ENCODE data around the gene DOCK6.
"Not testable (repeated sequence)": the region's sequence is repeated elsewhere in the genome, so short reads cannot be mapped to it uniquely, and the experiment has no call there.

DOCK6 gene

GRCh38 chr19:11195681-11196080 is 66.6 kb downstream of the DOCK6 start:
- DNase-seq, result no peak

GRCh38 chr19:11194656-11195558 is 67.4 kb downstream of the DOCK6 start:
- no peak for DNase-seq

GRCh38 chr19:11194173-11194572 is 68.2 kb downstream of the DOCK6 start:
- DNase-seq, result no peak

GRCh38 chr19:11192957-11193939 is 69.1 kb downstream of the DOCK6 start:
- no peak for DNase-seq

GRCh38 chr19:11191934-11192333 is 70.4 kb downstream of the DOCK6 start:
- no peak for DNase-seq

- no peak for DNase-seq
Observed at GRCh38 chr19:11191273-11191755, 71.0 kb downstream of the DOCK6 start.

GRCh38 chr19:11190501-11190900 is 71.8 kb downstream of the DOCK6 start:
- no peak for DNase-seq

GRCh38 chr19:11187441-11187840 is 74.9 kb downstream of the DOCK6 start:
- DNase-seq, result no peak

GRCh38 chr19:11182994-11183393 is 79.3 kb downstream of the DOCK6 start:
- no peak for DNase-seq

GRCh38 chr19:11181488-11181887 is 80.8 kb downstream of the DOCK6 start:
- DNase-seq, result no peak

- DNase-seq, result not testable (repeated sequence)
Observed at GRCh38 chr19:11180975-11181374, 81.3 kb downstream of the DOCK6 start.

GRCh38 chr19:11180346-11180745 is 82.0 kb downstream of the DOCK6 start:
- no peak for DNase-seq

GRCh38 chr19:11179716-11180297 is 82.5 kb downstream of the DOCK6 start:
- no peak for DNase-seq

GRCh38 chr19:11179145-11179465 is 83.2 kb downstream of the DOCK6 start:
- DNase-seq, result not testable (repeated sequence)

GRCh38 chr19:11177592-11177991 is 84.7 kb downstream of the DOCK6 start:
- no peak for DNase-seq

GRCh38 chr19:11176466-11177193 is 85.7 kb downstream of the DOCK6 start:
- DNase-seq, result no peak

- DNase-seq, result no peak
Observed at GRCh38 chr19:11175920-11176319, 86.4 kb downstream of the DOCK6 start.

- DNase-seq, result no peak
Observed at GRCh38 chr19:11174336-11174735, 88.0 kb downstream of the DOCK6 start.

- DNase-seq, result no peak
Observed at GRCh38 chr19:11173516-11174155, 88.7 kb downstream of the DOCK6 start.

- DNase-seq, result no peak
Observed at GRCh38 chr19:11172576-11172975, 89.7 kb downstream of the DOCK6 start.

- DNase-seq, result no peak
Observed at GRCh38 chr19:11171144-11171543, 91.2 kb downstream of the DOCK6 start.
